GM19351 (cell line): ENCODE data around the gene TRIP12.
"Not testable (repeated sequence)": the region's sequence is repeated elsewhere in the genome, so short reads cannot be mapped to it uniquely, and the experiment has no call there.

Source experiments
- ATAC-seq: cut with Tn5 transposase; IDR thresholded peaks from one replicate; pipeline ENCODE4 v1.9.1; 2021; ENCODE audit warnings: mild to moderate bottlenecking, moderate library complexity; ENCODE audit not compliant: unreplicated experiment

TRIP12 gene

GRCh38 chr2:229779650-229780049 lies 142.2 kb downstream of the TRIP12 start:
- ATAC-seq = no peak

- ATAC-seq = no peak
Measured at GRCh38 chr2:229777716-229778115, 144.1 kb downstream of the TRIP12 start.

GRCh38 chr2:229775614-229776313 lies 146.0 kb downstream of the TRIP12 start:
- peak; percentile 68 for ATAC-seq

- no peak for ATAC-seq
Measured at GRCh38 chr2:229774237-229774636, 147.6 kb downstream of the TRIP12 start.

GRCh38 chr2:229768235-229768634 lies 153.6 kb downstream of the TRIP12 start:
- ATAC-seq = no peak

- ATAC-seq = no peak
Measured at GRCh38 chr2:229765721-229766120, 156.1 kb downstream of the TRIP12 start.

- no peak for ATAC-seq
Measured at GRCh38 chr2:229761663-229762062, 160.1 kb downstream of the TRIP12 start.

GRCh38 chr2:229757462-229757861 lies 164.3 kb downstream of the TRIP12 start:
- ATAC-seq = not testable (repeated sequence)

- ATAC-seq = no peak
Measured at GRCh38 chr2:229752970-229753729, 168.7 kb downstream of the TRIP12 start.

- no peak for ATAC-seq
Measured at GRCh38 chr2:229749779-229750178, 172.0 kb downstream of the TRIP12 start.

GRCh38 chr2:229748950-229749349 lies 172.9 kb downstream of the TRIP12 start:
- ATAC-seq = no peak

- ATAC-seq = not testable (repeated sequence)
Measured at GRCh38 chr2:229742691-229743090, 179.1 kb downstream of the TRIP12 start.

GRCh38 chr2:229740279-229740678 lies 181.5 kb downstream of the TRIP12 start:
- no peak for ATAC-seq

GRCh38 chr2:229738024-229738625 lies 183.7 kb downstream of the TRIP12 start:
- ATAC-seq = no peak

- no peak for ATAC-seq
Measured at GRCh38 chr2:229734410-229734809, 187.4 kb downstream of the TRIP12 start.

GRCh38 chr2:229733611-229734245 lies 188.1 kb downstream of the TRIP12 start:
- no peak for ATAC-seq

- no peak for ATAC-seq
Measured at GRCh38 chr2:229732897-229733296, 188.9 kb downstream of the TRIP12 start.

- no peak for ATAC-seq
Measured at GRCh38 chr2:229731916-229732315, 189.9 kb downstream of the TRIP12 start.

GRCh38 chr2:229731363-229731762 lies 190.4 kb downstream of the TRIP12 start:
- no peak for ATAC-seq

GRCh38 chr2:229728370-229728769 lies 193.4 kb downstream of the TRIP12 start:
- no peak for ATAC-seq

- no peak for ATAC-seq
Measured at GRCh38 chr2:229726643-229727042, 195.2 kb downstream of the TRIP12 start.
